GM19238 (cell line): Measurements from ENCODE around the gene PPID.
"Not testable (repeated sequence)": the region's sequence is repeated elsewhere in the genome, so short reads cannot be mapped to it uniquely, and the experiment has no call there.

Experiments
- DNase-seq: peaks from one replicate; pipeline ENCODE4 v3.0.0; 2011; ENCODE audit warnings: low spot score; ENCODE audit not compliant: insufficient read length

PPID gene

DNA sequence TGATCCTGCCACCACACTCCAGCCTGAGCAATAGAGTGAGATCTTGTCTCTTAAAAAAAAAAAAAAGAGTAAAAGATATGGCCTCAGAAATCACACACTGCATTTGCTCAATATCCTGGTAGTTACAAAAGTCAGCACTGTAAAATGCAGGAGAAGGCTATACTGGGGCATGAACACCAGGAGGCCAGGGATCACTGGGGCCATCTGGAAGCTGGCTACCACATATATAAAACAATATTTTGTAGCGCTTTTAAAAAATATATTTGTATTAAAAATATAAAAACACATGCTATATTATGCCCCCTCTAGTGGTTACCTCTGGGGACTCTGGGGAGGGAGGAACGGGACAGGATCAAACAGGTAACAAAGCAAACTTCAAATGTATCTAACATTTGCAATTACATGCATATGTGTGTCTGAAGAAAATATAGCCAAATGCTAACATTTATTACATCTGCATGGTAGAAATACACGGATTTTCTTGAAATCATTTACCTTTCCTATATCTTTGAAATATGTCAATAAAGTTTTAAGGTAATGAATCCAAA lies 55.5 kb downstream of the PPID start:
- DNase-seq = no peak

GRCh38 chr4:158666892-158667291 lies 56.3 kb downstream of the PPID start:
- no peak for DNase-seq

DNA sequence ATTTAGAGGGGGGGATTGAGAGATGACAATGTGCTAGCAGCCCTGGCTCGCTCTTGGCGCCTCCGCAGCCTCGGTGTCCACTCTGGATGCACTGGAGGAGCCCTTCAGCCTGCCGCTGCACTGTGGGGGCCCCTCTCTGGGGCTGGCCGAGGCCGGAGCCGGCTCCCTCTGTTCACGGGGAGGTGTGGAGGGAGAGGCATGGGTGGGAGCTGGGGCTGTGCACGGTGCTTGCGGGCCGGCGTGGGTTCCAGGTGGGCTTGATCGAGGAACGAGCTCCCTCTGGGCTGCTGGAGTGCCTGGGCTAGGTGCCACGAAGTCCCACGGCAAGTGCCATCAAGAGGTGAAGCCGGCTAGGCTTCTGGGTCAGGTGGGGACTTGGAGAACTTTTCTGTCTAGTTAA lies 58.4 kb downstream of the PPID start:
- no peak for DNase-seq

DNA sequence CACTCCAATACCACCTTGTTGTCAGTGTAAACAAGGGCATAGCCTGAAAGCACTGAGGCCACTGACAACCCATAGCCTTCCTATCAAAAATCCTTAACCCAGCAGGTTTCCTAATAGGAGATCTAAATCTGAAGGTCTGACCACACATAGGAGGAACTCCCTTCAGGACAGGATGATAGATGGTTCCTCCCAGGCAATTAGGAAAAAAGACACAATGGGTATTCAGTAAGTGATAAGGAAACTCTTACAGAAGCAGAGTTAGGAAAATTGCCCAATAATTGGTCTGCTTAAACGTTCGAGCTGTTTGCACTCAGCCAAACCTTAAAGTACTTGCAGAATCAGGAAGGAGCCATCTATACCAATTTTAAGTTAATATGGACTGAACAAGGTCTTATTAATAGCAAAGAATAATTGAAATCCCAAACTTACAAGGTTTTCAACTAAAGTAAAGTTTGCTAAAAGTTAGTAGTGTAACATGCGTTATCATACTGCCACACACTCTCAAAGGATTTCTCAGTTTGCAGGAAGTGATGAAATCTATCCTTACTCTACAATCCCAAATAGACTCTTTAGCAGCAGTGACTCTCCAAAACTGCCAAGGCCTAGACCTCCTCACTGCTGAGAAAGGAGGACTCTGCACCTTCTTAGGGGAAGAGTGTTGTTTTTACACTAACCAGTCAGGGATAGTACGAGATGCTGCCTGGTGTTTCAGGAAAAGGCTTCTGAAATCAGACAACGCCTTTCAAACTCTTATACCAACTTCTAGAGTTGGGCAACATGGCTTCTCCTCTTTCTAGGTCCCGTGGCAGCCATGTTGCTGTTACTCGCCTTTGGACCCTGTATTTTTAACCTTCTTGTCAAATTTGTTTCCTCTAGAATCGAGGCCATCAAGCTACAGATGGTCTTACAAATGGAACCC lies 59.2 kb downstream of the PPID start:
- not testable (repeated sequence) for DNase-seq

DNA sequence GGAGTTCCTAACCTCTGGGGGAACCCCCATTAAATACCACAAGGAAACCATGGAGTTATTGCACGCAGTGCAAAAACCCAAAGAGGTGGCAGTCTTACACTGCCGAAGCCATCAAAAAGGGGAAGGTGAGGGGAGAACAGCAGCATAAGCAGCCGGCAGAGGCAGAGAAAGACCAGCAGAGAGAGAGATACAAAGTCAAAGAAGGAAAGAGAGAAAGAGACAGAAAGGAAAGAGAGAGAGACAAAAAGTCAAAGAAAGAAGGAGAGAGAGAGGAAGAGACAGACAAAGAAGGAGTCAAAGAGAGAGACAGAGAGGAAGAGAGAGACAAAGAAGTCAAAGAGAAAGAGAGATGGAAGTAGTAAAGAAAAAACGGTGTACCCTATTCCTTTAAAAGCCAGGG lies 59.9 kb downstream of the PPID start:
- not testable (repeated sequence) for DNase-seq
